ENCODE data around the gene MAPK12.

MAPK12 gene

GRCh38 chr22:50299785-50300619 lies 38.5 kb upstream of the MAPK12 start:
- DNase-seq (ENCODE audit: low read depth in 2 of 2): no peak

GRCh38 chr22:50298937-50299784 lies 37.7 kb upstream of the MAPK12 start:
- DNase-seq (ENCODE audit: low read depth in 2 of 2): no peak

GRCh38 chr22:50298266-50298637 lies 36.8 kb upstream of the MAPK12 start:
- DNase-seq (ENCODE audit: low read depth in 2 of 2): no peak

- no peak for DNase-seq (ENCODE audit: low read depth in 2 of 2)
Observed at GRCh38 chr22:50297510-50298265, 36.2 kb upstream of the MAPK12 start.

- no peak for DNase-seq (ENCODE audit: low read depth in 2 of 2)
Observed at GRCh38 chr22:50296658-50297490, 35.4 kb upstream of the MAPK12 start.

GRCh38 chr22:50294319-50294656 lies 32.8 kb upstream of the MAPK12 start:
- no peak for DNase-seq (ENCODE audit: low read depth in 2 of 2)

GRCh38 chr22:50293441-50294318 lies 32.2 kb upstream of the MAPK12 start:
- DNase-seq (ENCODE audit: low read depth in 2 of 2): no peak

- no peak for DNase-seq (ENCODE audit: low read depth in 2 of 2)
Observed at GRCh38 chr22:50292643-50293440, 31.4 kb upstream of the MAPK12 start.

GRCh38 chr22:50289942-50290630 lies 28.6 kb upstream of the MAPK12 start:
- no peak for DNase-seq (ENCODE audit: low read depth in 2 of 2)

- DNase-seq (ENCODE audit: low read depth in 2 of 2): no peak
Observed at GRCh38 chr22:50289151-50289941, 27.9 kb upstream of the MAPK12 start.

- no peak for DNase-seq (ENCODE audit: low read depth in 2 of 2)
Observed at GRCh38 chr22:50287731-50288130, 26.2 kb upstream of the MAPK12 start.

- DNase-seq (ENCODE audit: low read depth in 2 of 2): no peak
Observed at GRCh38 chr22:50286701-50287318, 25.3 kb upstream of the MAPK12 start.

GRCh38 chr22:50286275-50286674 lies 24.8 kb upstream of the MAPK12 start:
- no peak for DNase-seq (ENCODE audit: low read depth in 2 of 2)

- no peak for DNase-seq (ENCODE audit: low read depth in 2 of 2)
Observed at GRCh38 chr22:50285568-50286229, 24.2 kb upstream of the MAPK12 start.

- DNase-seq (ENCODE audit: low read depth in 2 of 2): no peak
Observed at GRCh38 chr22:50284479-50284878, 23.0 kb upstream of the MAPK12 start.

- no peak for DNase-seq (ENCODE audit: low read depth in 2 of 2)
Observed at GRCh38 chr22:50283821-50284220, 22.3 kb upstream of the MAPK12 start.

All from fibroblast of skin of left biceps (primary cell).